GM12892 (cell line): ENCODE data around the gene ESRRG. TPM values are rescaled to one million over a fixed set of nuclear protein-coding genes. Genes with fewer than 3 reads are reported as not detected.

ENCODE experiments used
- DNase-seq: peaks from one replicate; pipeline ENCODE4 v3.0.0; 2011; ENCODE audit not compliant: insufficient read length
- FAIRE-seq: peaks from 2 replicates; lab custom pipeline; 2011; peaks lifted over from hg19 to GRCh38; lab: Jason Lieb, UNC
- POLR2A ChIP-seq: IDR thresholded peaks from 2 replicates; pipeline ENCODE4 v1.6.1; 2011; ENCODE audit warnings: low read depth, low read length, control low read depth
- POLR2AphosphoS5 ChIP-seq: IDR thresholded peaks from 2 replicates; pipeline ENCODE4 v1.6.1; 2011; ENCODE audit warnings: low read depth, low read length, control low read depth
- TAF1 ChIP-seq: IDR thresholded peaks from 2 replicates; pipeline ENCODE4 v1.6.1; 2011; ENCODE audit warnings: low read depth, mild to moderate bottlenecking, control low read depth, low read length, borderline replicate concordance
- polyA plus RNA-seq: library from polyadenylated mRNA; unstranded; fragments of >200 nt; gene quantifications from one replicate; pipeline ENCODE4 v1.2.1, GENCODE V29; 2012; ENCODE audit warnings: missing spikeins, inconsistent platforms; ENCODE audit not compliant: missing spikeins

Gene ESRRG
- polyA plus RNA-seq = not detected

DNA sequence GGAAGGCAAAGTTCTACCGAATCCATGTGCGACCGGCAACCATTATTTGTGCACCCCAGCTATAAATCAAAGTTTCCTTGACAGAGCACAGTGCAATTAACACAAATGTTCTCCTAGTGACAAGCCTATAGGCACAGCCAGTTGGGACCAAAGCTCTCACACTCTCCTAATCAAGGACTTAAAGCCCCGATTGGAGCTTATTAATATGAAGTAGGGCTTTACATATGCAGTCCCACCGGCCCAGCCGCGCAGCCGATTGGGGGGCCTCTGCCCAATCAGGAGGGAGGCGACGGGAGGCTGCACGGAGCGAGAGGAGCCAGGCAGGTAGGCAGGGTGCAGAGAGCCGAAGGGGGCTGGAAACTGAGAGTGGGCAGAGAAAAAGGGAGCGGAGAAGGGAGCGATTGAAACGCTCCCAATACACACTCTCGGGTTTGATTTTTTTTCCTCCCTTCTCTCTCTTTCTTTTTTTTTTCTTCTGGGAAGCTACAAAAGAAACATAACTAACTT lies at the start of gene ESRRG:
ESRRG (minus strand) TSS at position 156 of the 507 bp plus-strand sequence; CDS start at position 26, 130 bp downstream.
- DNase-seq (no peak), FAIRE-seq (no peak)
- TF ChIP-seq TAF1 (no peak), POLR2AphosphoS5 (no peak), POLR2A (no peak)

DNA sequence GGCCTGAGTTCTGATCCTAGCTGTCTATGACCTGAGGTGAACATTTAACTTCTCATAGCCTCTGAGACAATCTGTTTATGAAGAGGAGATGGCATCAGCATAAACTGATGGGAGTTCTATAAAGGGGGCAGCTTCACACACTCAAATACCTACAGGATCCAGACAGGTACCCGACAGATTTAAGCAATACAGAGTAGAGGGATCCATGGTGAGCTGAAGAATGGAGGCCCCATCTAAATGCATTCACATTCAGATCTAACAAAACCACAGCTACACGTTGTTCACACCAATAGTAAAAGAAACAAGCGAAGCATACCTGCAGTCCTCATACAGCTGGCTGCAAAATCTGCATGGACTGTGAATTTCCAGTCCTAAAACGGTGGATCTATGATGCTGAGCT lies 48.7 kb upstream of the ESRRG start:
- TF ChIP-seq TAF1 (no peak), POLR2AphosphoS5 (no peak), POLR2A (no peak)
- DNase-seq (no peak), FAIRE-seq (no peak)

- FAIRE-seq (no peak), DNase-seq (no peak)
- TF ChIP-seq TAF1 (no peak), POLR2A (no peak), POLR2AphosphoS5 (no peak)
Measured at GRCh38 chr1:216766633-216767327, 43.6 kb upstream of the ESRRG start.

DNA sequence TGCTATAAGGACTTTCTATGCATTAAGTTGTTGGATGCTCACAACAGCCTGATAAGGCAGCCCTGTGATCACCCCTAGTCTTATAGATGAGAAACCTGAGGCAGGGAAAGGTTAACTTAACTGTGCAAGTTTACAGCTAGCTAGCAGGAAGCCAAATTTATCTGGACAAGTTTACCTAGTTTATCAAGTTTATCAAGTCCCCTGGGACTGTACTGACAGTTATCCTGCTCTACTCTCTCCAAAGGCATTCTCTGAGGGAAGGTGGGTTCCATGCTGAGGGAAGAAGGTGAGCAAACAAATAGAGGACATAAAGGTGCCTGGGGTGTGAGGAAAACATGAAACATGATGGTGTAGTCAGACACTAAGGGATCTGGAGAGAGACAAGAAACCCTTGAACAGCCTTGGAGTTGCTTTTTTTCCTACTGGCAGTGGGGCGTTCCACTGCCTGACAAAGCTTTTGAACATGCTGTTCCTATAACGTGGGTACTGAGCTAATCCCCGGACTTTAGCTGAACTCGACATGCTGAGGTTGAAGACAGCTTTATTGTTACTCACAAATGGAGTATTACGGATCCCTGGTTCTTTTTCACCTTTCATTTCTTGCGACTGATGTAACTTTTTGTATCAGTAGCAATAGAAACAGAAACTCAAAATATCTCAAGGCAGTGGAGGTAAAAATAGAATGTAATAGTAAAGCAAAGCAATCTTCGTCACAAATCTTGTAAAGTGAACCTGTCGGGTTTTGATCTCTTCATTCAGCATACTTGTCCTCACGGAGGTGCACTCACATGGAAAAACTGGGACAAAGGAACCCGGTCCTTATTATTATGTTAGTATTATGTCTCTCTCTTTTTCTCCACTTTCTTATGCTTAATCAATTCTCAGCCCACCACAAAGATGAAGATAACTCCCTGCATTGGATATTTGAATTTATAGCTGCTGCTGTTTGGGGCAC lies 42.4 kb upstream of the ESRRG start:
- no peak for DNase-seq
- TF ChIP-seq TAF1 (no peak), POLR2A (no peak), POLR2AphosphoS5 (no peak)
- FAIRE-seq = no peak

- no peak for FAIRE-seq
- TF ChIP-seq TAF1 = no peak
- TF ChIP-seq POLR2AphosphoS5 = no peak
- TF ChIP-seq POLR2A = no peak
- DNase-seq = no peak
Measured at GRCh38 chr1:216758161-216758560, 34.9 kb upstream of the ESRRG start.

- no peak for TF ChIP-seq POLR2A
- no peak for TF ChIP-seq POLR2AphosphoS5
- TF ChIP-seq TAF1 = no peak
- no peak for DNase-seq
- FAIRE-seq = no peak
Measured at GRCh38 chr1:216757110-216757509, 33.9 kb upstream of the ESRRG start.

- DNase-seq (no peak), FAIRE-seq (no peak)
- TF ChIP-seq POLR2A = no peak
- no peak for TF ChIP-seq POLR2AphosphoS5
- no peak for TF ChIP-seq TAF1
Measured at GRCh38 chr1:216750961-216751360, 27.7 kb upstream of the ESRRG start.

- DNase-seq = no peak
- peak; percentile 17 for FAIRE-seq
- TF ChIP-seq POLR2AphosphoS5 (no peak), POLR2A (no peak)
Measured at GRCh38 chr1:216750031-216750627, 26.9 kb upstream of the ESRRG start.

DNA sequence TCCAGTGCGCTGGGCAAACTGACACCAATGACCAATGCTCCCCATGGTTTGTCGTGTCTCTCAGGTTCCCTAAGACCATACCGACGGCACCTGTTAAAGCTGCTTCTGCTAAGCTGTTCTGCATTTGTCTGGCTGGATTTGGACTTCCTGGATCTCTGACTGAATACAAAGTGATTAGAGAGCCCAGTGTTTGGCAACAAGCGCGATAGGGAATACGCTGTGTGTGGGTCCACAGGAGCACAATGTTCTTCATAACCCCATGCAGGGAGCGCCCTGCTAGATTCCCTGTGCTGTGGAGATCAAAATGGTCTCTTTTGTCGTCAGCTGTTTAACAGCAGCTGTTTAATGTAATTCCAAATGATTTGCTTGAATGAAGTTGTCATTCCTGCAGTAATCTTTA lies 26.0 kb upstream of the ESRRG start:
- DNase-seq = no peak

GRCh38 chr1:216742625-216743024 lies 19.4 kb upstream of the ESRRG start:
- FAIRE-seq (no peak), DNase-seq (no peak)
- TF ChIP-seq POLR2A (no peak), TAF1 (no peak), POLR2AphosphoS5 (no peak)

More for the DNA sequence above, 26.0 kb upstream of the ESRRG start:
- TF ChIP-seq POLR2A (no peak), POLR2AphosphoS5 (no peak), TAF1 (no peak)
- no peak for FAIRE-seq

- DNase-seq (no peak), FAIRE-seq (no peak)
- TF ChIP-seq POLR2A (no peak), POLR2AphosphoS5 (no peak), TAF1 (no peak)
Measured at GRCh38 chr1:216740331-216740730, 17.1 kb upstream of the ESRRG start.
